HG02610 (cell line): ENCODE measurements around the gene NOCT.
"Not testable (repeated sequence)": the region's sequence is repeated elsewhere in the genome, so short reads cannot be mapped to it uniquely, and the experiment has no call there.

Experiments
- ATAC-seq: cut with Tn5 transposase; IDR thresholded peaks from one replicate; pipeline ENCODE4 v1.9.1; 2021; ENCODE audit warnings: mild to moderate bottlenecking, moderate library complexity; ENCODE audit not compliant: unreplicated experiment

NOCT gene

DNA sequence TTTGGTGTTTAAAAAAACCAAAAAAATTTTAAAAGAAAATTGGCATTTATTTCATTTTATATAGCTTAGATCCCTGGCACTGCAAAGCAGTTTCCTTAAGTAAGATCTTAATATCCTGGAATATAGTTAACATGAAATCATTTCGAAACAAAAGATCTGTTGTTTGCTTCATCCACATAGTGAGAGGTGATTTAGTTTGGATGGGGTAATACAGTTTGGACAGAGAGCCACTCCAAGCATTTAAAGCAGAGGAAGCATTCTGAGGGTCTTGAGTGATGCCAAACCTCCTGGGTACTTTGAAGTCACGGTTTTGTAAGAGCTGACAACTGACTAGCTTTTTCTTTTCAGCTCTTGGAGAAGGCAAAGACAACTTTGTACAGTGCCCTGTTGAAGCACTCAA lies 28.7 kb downstream of the NOCT start:
- ATAC-seq = no peak

DNA sequence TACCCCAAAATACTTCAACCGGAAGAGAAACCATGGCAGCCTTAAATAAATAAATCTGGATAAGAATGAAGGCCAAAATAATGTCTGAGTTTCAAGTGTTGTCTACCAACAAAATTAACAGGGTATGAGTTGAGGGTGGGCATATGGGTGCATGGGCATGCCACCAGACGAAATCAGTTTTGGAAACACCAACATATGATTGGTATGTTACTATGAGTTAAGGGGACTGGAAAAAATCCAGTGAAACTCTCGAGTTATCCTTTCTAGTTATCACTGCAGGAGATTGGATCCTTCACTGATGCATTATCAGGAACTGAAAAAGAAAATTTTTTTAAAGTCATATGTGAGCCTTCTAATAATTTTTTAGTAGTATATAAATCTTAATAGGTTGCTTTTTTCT lies 32.4 kb downstream of the NOCT start:
- no peak for ATAC-seq

DNA sequence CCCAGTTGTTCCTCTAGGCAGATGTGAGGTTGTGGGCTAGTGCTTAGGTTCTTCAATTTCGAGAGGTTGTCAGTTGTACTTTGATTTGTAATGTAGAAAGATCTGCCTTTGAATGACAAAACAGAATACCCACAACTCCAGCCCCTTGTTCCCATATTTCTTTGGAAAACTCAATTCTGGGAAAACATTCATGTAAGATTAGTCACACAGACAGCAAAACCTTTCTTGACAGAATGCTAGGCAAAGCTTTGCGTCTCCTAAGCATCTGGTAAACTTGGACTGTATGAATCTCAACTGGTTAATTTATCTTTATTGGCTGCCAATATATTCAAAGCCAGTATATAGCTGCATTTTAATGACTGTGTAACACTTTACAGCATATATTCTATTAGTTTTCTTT lies 34.9 kb downstream of the NOCT start:
- ATAC-seq = no peak

DNA sequence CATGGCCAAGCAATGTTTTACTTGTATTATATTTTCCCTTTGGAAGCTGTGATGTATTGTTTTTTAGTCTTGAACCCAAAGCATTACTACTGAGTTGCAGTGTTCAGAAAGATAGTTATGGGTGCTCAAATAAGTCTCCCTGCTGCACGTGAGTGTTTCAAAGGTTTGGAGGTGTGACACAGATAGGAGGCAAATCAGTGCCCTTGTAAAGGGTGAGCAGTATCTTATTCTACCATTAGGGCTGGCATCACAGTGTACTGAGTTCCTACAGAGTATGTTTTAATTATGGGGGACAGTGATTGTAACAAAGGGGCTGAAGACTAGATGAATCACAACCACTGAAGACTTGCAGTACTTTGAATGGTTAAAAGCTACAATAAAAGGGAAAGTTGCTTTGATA lies 38.3 kb downstream of the NOCT start:
- no peak for ATAC-seq

DNA sequence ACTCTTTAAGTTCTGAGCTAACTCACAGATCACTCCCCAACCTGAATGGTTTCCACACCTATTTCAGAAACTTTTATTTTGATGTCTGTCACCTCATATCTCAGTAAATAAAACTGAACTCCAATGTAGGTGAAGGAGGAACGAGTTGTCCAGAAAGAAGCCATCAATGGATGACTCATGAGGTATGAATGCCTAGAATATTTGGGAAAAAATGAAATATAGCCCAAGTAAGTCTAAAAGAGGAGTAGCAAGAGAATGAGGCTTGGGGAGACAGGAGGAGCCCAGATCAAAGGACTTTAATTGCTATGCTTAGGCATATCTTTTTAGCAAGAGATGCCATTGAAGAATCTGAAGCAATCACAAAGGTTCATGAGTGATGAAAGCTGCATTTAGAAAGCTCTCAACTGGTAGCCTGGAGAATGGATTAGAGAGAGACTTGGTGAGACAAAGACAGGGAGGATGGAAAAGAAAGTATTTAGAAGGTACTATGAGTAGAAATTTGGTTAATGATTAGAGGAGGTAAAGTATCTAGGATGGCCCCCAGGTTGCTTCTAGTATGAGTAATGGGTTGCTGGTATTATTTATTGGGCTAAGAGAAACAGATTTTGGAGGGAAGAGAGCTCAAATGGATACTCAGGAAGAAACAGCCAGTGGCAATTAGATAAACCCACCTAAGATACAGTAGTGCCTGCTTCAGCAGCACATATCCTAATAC lies 39.4 kb downstream of the NOCT start:
- ATAC-seq = no peak

DNA sequence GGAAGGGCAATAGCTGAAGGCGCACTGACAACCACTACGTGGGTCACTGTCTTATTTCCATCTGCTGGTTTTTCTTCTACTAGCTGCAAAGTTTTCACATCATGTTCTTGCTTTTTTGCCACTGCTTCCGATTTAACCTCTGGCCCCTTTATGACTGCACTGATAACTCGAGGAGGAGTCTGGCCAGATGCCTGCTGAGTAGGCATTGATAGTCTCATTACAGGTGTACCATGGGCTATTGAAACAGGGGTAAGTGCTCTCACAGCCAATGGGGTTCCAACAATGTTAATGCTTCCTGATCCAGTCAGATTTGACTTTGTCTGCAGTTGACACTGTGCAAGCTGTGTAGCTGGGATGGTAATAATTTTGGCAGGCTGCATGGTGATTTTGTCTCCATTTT lies 43.4 kb downstream of the NOCT start:
- not testable (repeated sequence) for ATAC-seq

DNA sequence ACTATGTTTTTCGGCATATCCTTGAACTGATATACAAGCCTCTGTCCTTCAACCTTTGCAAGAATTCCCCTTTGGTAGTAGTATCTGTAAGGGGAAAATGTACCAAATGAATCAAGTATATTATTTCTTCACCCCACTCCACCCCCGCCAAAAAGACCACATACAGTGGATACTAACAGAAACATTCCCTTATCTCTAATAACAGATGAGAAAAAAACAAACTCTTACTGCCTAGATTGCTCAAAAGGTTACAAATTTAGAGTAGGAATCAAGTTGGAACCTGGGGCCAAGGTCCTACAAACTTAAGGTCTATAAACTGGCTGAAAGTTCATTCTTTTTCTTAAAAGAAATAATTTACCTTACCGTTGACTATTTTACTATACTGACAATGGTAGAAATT lies 45.0 kb downstream of the NOCT start:
- ATAC-seq = no peak

DNA sequence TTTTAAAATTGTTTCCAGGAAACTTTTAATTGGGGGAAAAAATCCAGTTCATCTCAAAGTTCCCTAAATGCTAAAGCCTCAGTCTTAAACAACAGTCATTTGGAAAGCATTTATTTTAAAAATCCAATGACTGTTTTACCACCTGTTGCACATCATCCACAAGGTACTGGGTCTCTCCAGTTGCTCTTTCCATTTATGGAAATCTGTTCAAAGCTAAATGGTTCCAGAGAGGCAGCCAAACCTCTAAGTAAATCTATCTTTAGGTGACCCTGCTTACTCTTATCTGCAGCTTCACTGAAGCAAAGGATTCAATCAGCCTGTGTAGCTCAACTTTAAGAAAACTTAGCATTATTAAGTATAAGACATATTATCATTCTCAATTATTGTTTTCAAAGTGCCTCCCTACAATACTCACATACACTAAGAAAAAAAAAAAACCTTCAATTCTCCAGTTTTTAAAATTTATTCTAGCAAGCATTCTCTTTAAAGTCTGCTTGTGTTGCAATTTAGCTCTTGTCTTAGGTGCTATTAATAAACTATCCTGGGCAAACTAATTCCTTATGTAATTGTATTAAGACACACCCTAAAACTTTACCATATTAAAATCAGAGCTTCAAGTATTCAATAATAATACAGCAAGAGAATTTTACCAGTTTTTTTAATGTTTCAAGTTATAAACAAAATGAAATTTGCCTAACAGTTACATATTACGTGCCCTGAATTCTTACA lies 60.6 kb downstream of the NOCT start:
- ATAC-seq = peak; percentile 37

DNA sequence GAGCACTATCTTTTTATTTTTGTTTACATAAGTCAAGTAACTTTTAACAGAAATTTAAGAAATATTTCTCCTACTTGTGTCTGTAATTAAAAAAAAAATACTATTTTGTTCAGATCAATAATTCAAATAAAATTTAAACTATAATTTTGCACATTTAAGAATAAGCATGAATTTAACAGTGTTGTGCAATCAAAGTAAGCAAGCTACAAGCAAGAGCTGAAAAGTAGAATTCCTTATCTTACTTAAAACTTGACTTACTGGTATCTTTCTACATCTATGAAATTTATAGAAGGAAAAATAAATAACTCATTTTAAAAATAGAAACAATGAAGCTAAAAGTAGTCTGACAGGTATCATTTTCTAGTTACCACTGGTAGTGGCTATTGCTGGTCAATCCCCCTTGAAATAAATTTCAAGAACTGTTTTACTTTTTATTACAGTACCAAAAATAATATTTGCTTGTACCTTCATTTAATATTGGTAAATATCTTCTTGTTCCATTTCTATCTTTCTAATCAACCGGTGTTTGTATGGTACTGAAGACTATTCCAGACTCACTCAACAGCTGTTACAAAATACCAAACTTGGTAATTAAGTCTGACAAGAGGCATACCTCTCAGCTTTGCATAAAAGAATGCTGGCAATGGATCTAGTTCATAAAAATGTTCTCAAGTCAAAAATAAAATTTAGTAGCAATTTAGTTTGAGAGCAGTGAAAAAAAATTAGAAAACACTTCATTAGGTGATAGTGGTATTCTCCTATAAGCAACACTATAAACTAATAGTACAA lies 62.2 kb downstream of the NOCT start:
- no peak for ATAC-seq

DNA sequence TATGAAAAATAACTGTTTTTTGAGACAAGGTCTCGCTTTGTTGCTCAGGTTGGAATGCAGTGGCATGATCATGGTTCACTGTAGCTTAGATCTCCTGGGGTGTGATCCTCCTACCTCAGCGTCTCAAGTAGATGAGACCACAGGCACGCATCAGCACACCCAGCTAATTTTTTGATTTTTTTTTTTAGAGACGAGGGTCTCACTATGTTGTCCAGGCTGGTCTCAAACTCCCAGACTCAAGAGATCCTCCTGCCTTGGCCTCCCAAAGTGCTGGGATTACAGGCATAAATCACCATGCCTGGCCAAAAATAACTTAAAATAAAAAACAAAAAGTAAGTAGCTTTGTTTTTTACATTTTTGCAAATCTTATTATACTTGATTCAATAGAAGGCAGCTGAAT lies 63.3 kb downstream of the NOCT start:
- ATAC-seq = no peak

DNA sequence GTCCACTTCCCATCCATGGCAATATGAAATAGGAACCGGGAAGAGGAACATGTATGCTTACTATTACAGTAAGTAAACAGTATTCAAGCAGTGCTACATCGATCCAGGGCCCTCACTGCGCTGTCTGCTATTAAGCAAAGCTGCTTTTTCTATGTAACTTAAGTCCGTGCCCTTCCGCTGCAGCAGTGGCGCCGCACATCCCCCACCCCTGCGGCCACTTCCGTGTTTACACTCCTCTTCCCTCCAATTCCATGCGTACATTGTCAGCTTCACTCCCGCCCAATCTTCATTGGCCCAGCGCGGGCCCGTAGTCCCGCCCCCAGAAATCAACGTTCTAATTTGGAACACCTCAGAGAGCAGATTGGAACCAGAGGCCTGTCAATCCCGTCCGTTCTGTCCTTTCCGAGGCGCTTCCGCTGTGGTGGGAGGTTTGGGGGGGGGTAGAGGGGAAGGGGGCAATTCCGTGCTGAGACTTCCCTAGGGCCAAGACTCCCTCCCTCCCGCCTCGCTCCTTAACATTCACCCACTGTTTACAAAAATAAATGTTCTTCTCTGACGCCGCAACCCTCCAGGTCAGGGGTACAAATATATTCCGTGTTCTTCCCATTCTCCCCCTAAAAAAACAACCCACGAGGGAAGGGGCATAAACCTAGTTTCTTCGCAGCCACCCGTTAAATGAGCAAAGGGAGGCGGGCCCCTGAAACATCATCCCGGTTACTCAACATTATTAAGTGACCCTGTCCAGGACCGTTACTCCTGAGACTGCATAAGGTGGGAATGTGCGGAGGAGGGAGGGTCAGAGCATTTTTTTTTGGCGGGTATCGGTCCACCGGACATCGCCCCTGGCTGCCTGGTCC lies 67.4 kb downstream of the NOCT start:
- peak; percentile 89 for ATAC-seq

DNA sequence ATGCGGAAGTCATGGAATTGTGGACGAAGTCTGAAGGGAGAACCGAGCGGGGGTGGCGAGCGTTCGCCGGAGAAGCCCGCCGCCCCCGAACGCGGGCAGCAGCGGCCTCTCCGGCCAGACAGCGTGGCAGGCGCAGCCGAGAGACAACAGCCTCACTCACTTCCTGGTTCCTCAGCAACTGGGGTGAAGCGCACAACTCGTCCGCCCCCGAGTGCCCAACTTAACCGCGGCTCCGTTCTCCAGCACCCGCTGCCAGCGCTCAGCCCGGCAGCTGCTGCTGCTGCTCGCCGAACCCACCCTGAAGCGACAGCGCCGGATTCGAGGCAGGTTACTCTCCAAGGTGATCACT lies 68.0 kb downstream of the NOCT start:
- peak; percentile 19 for ATAC-seq

DNA sequence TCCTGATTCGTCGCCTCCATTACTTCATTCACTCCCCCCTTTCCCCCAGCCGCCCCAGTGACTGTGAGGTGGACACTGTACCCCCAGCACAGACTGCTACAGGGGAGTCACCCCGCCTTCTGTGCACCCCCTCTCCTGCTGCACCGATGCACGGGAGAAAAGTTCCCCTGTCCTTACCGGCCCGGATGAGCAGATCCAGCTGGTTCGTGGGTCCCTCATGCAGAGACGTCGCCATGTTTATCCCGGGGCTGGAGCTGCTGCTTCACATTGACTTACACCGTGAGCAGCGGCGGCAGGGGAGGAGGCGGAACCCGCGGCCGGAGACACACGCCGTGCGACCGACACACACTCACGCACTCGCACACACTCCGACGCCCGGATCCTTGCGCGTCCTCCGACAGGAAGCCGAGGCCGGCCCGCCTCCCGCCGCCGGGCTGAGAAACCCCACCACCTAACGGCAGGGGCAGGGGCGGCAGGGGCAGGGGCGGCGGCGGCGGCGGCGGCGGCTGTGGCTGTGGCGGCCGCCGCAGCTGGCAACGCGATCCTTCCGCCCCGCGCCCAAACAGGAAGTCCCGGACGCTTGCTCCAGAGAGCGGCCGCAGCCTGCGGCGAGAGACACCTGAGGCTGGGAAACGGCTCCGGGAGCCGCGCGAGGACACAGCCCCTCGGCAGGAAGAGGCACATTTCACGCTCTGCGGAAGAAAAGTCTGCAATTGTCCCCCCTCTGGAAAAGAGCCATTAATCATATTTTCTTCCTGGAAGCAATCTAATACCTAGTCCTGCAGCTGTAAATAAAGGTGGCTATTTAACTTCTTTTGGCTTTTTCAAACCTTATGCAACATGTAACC lies 68.6 kb downstream of the NOCT start:
- ATAC-seq = peak; percentile 58

DNA sequence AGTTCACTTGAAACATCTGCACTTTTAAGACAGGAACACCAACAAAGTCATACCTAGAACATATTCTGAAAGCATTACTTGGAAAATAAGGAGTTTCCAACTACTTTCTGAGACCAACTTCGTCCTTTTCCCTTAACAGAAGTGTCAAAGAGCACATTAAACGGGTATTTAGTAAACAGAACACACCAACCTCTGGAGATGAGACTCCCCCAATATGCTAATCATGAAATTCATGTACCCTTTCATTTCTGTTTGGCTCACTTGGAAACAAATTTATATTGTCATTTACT lies 69.2 kb downstream of the NOCT start:
- no peak for ATAC-seq

DNA sequence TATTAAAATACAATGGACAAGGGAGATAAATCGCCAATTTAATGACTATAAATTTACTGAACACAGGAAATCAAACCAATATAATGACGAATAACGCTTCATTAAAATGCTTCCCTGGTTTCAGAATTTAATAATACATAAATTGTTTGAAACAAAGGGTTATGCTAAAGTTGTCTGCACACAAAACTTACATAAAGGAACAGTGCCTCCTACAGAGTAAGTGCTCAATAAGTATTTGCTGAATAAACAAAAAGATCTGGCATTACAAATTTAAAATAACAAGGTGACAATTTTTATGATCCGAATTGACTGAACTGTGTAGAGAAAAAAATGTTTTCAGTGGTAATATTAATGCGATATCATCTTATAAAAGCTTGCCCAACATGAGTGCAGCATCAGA lies 69.6 kb downstream of the NOCT start:
- no peak for ATAC-seq

DNA sequence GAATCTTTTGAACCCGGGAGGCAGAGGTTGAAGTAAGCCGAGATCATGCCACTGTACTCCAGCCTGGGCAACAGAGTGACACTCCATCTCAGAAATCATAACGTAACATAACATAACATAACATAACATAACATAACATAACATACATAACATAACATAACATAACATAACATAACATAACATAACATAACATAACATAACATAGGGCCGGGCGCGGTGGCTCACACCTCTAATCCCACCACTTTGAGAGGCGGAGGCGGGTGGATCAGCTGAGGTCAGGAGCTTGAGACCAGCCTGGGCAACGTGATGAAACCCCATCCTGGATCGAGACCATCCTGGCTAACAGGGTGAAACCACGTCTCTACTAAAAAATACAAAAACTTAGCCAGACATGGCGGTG lies 76.7 kb downstream of the NOCT start:
- no peak for ATAC-seq
